Neuronal stem cell (in vitro differentiated cells): ENCODE results near the gene PC.

Source experiments
- DNase-seq: peaks from one replicate; pipeline ENCODE4 v3.0.0-alpha.2; 2013; ENCODE audit warnings: low spot score
- H2AFZ ChIP-seq: one replicate; pipeline ENCODE4 v1.6.1; 2013; ENCODE audit warnings: mild to moderate bottlenecking, low read length, inconsistent platforms
- H2AK5ac ChIP-seq: 2 replicates; pipeline ENCODE4 v1.6.1; 2013; ENCODE audit warnings: low read depth, mild to moderate bottlenecking, inconsistent platforms, low read length, moderate library complexity, mixed read lengths
- H2BK120ac ChIP-seq: 2 replicates; pipeline ENCODE4 v1.6.1; 2013; ENCODE audit warnings: low read depth, mild to moderate bottlenecking, inconsistent platforms, low read length, moderate library complexity, mixed read lengths
- H2BK12ac ChIP-seq: one replicate; pipeline ENCODE4 v1.6.1; 2013; ENCODE audit warnings: low read length, inconsistent platforms
- H2BK15ac ChIP-seq: 2 replicates; pipeline ENCODE4 v1.6.1; 2013; ENCODE audit warnings: mild to moderate bottlenecking, low read length, inconsistent platforms, mixed read lengths
- H2BK5ac ChIP-seq: one replicate; pipeline ENCODE4 v1.6.1; 2013; ENCODE audit warnings: inconsistent platforms, mild to moderate bottlenecking, low read length, moderate library complexity
- H3K14ac ChIP-seq: one replicate; pipeline ENCODE4 v1.6.1; 2013; ENCODE audit warnings: low read length, inconsistent platforms
- H3K18ac ChIP-seq: 2 replicates; pipeline ENCODE4 v1.6.1; 2013; ENCODE audit warnings: low read length, inconsistent platforms
- H3K23ac ChIP-seq: 2 replicates; pipeline ENCODE4 v1.6.1; 2013; ENCODE audit warnings: low read depth, mild to moderate bottlenecking, mixed read lengths, low read length, inconsistent platforms; ENCODE audit not compliant: poor library complexity
- H3K27ac ChIP-seq: replicated peaks from 3 replicates; pipeline ENCODE4 v1.5.1; 2013; ENCODE audit warnings: low read length, inconsistent platforms
- H3K27me3 ChIP-seq, 3 experiments: 2 replicates each; pipeline ENCODE4 v1.6.1; 2013; ENCODE audit warnings: low read length in 3 of 3, mild to moderate bottlenecking in 2 of 3, inconsistent platforms in 1 of 3, low read depth in 1 of 3, mixed read lengths in 1 of 3, moderate library complexity in 1 of 3; ENCODE audit not compliant: control insufficient read depth in 3 of 3, insufficient read depth in 3 of 3
- H3K36me3 ChIP-seq, 2 donors: replicated peaks in 1 of 2; 2 replicates each; pipeline ENCODE4 v1.6.1; 2013; ENCODE audit warnings: low read length in 2 of 2; ENCODE audit not compliant: control insufficient read depth in 2 of 2, insufficient read depth in 2 of 2
- H3K4ac ChIP-seq: 2 replicates; pipeline ENCODE4 v1.6.1; 2013; ENCODE audit warnings: inconsistent platforms, mild to moderate bottlenecking, low read length, moderate library complexity
- H3K4me1 ChIP-seq, 2 donors: 1 replicate in 1 of 2; 2 replicates in 1 of 2; pipeline ENCODE4 v1.6.1; 2013; ENCODE audit warnings: low read length in 2 of 2, low read depth in 1 of 2; ENCODE audit not compliant: control insufficient read depth in 2 of 2, insufficient read depth in 1 of 2
- H3K4me2 ChIP-seq: one replicate; pipeline ENCODE4 v1.6.1; 2013; ENCODE audit warnings: mild to moderate bottlenecking, low read length, inconsistent platforms; ENCODE audit not compliant: insufficient read depth, poor library complexity, severe bottlenecking
- H3K4me3 ChIP-seq, 2 donors: 2 replicates each; pipeline ENCODE4 v1.5.1; 2013; ENCODE audit warnings: low read length in 2 of 2, mild to moderate bottlenecking in 2 of 2, inconsistent platforms in 1 of 2, moderate library complexity in 1 of 2
- H3K79me1 ChIP-seq: one replicate; pipeline ENCODE4 v1.6.1; 2013; ENCODE audit warnings: low read depth, mild to moderate bottlenecking, inconsistent platforms, low read length, moderate library complexity
- H3K9ac ChIP-seq: one replicate; pipeline ENCODE4 v1.6.1; 2013; ENCODE audit warnings: mild to moderate bottlenecking, low read depth, low read length, inconsistent platforms; ENCODE audit not compliant: poor library complexity
- H3K9me3 ChIP-seq, 2 donors: replicated peaks in 1 of 2; 2 replicates each; pipeline versions ENCODE3 to v1.6.1; 2013; ENCODE audit warnings: low read length in 2 of 2, mild to moderate bottlenecking in 2 of 2, inconsistent platforms in 1 of 2, low read depth in 1 of 2, mixed read lengths in 1 of 2, moderate library complexity in 1 of 2; ENCODE audit not compliant: control insufficient read depth in 2 of 2, insufficient read depth in 1 of 2
- H4K8ac ChIP-seq: one replicate; pipeline ENCODE4 v1.6.1; 2013; ENCODE audit warnings: low read depth, mild to moderate bottlenecking, inconsistent platforms, low read length, moderate library complexity
- H4K91ac ChIP-seq: one replicate; pipeline ENCODE4 v1.6.1; 2013; ENCODE audit warnings: low read length, low read depth, mild to moderate bottlenecking, inconsistent platforms; ENCODE audit not compliant: poor library complexity
- whole genome bisulfite sequencing, 2 donors: extraction: QIAGEN DNeasy Blood & Tissue Kit; methylation state at CpG; one replicate each; pipeline ENCODE4 v1.1.7; 2013; ENCODE audit warnings: missing lambda C conversion rate in 2 of 2, mixed read lengths in 1 of 2; ENCODE audit not compliant: insufficient read length in 2 of 2, insufficient replicate concordance in 1 of 2; ENCODE audit errors: extremely low coverage in 2 of 2; 5-methylcytosine and 5-hydroxymethylcytosine counted together

Gene PC

GRCh38 chr11:66856496-66857233, 101.5 kb downstream of the PC start, which contains the start of gene LRFN4:
Gene LRFN4, plus strand, starts transcription at chr11:66857064. Its CDS starts 681 bp downstream, at chr11:66857745.
- peaks cover 8% of the 10 kb centered on the region for H3K79me1 ChIP-seq
- peak within 1 kb of the TSS; percentile 99 for H3K4me2 ChIP-seq
- H3K9ac ChIP-seq, result peak within 1 kb of the TSS; percentile 93
- H4K8ac ChIP-seq, result peak within 1 kb of the TSS; percentile 33
- H3K4me1 ChIP-seq, result peaks cover 4 to 14% of the 10 kb centered on the region in 2 donors
- whole genome bisulfite sequencing, 2 donors, result no CpG with 5 or more reads among the region's 103 CpGs
- H2BK15ac ChIP-seq, result peak within 1 kb of the TSS; percentile 34
- H2AK5ac ChIP-seq, result peak within 1 kb of the TSS; percentile 90
- no peaks in the 10 kb centered on the region for H3K27me3 ChIP-seq
- peak within 1 kb of the TSS; percentile 75 for H2BK5ac ChIP-seq
- peak within 1 kb of the TSS; percentile 38 for H4K91ac ChIP-seq
- DNase-seq, result no peak
- peaks cover 0 to 14% of the 10 kb centered on the region in 2 donors for H3K36me3 ChIP-seq
- H2BK120ac ChIP-seq, result peak within 1 kb of the TSS; percentile 35
- peak within 1 kb of the TSS; percentile 70 for H3K27ac ChIP-seq
- H3K4ac ChIP-seq, result no peak within 1 kb of the TSS
- H3K18ac ChIP-seq, result peak within 1 kb of the TSS; percentile 99
- H3K14ac ChIP-seq, result peak within 1 kb of the TSS; percentile 71
- H2BK12ac ChIP-seq, result peak within 1 kb of the TSS; percentile 4
- peak within 1 kb of the TSS; percentile 99 for H2AFZ ChIP-seq
- H3K4me3 ChIP-seq, result peak within 1 kb of the TSS; percentile 97 to 98
- H3K9me3 ChIP-seq, result no peaks in the 10 kb centered on the region
- peak within 1 kb of the TSS; percentile 91 for H3K23ac ChIP-seq

- WGBS, 2 donors, result no CpG with 5 or more reads among the region's 51 CpGs
- H3K4ac ChIP-seq, result no peak overlapping the region
- peak; percentile 90 for DNase-seq
- peak overlapping the region; percentile 86 for H2AK5ac ChIP-seq
- H4K8ac ChIP-seq, result peak overlapping the region; percentile 33
- H3K27me3 ChIP-seq, result no peaks in the 10 kb centered on the region
- H3K4me1 ChIP-seq, result peaks cover 4 to 14% of the 10 kb centered on the region in 2 donors
- H3K4me2 ChIP-seq, result peak overlapping the region; percentile 99
- H3K18ac ChIP-seq, result peak overlapping the region; percentile 90
- H2BK5ac ChIP-seq, result peak overlapping the region; percentile 75
- H2BK15ac ChIP-seq, result peak overlapping the region; percentile 34
- peak overlapping the region; percentile 90 for H3K9ac ChIP-seq
- H3K79me1 ChIP-seq, result peaks cover 9% of the 10 kb centered on the region
- H3K36me3 ChIP-seq, result peaks cover 0 to 14% of the 10 kb centered on the region in 2 donors
- peak overlapping the region; percentile 57 for H3K27ac ChIP-seq
- peak overlapping the region; percentile 35 for H2BK120ac ChIP-seq
- peak overlapping the region; percentile 97 to 98 for H3K4me3 ChIP-seq
- peak overlapping the region; percentile 22 for H3K14ac ChIP-seq
- no peaks in the 10 kb centered on the region for H3K9me3 ChIP-seq
- H2AFZ ChIP-seq, result peak overlapping the region; percentile 99
- H2BK12ac ChIP-seq, result peak overlapping the region; percentile 4
- H3K23ac ChIP-seq, result peak overlapping the region; percentile 85
- H4K91ac ChIP-seq, result peak overlapping the region; percentile 38
Observed at GRCh38 chr11:66855574-66856495, 102.3 kb downstream of the PC start.

- WGBS, 2 donors, result no CpG with 5 or more reads among the region's 15 CpGs
- no peak overlapping the region for H3K4me2 ChIP-seq
- H3K18ac ChIP-seq, result peak overlapping the region; percentile 59
Observed at GRCh38 chr11:66854729-66855211, 103.4 kb downstream of the PC start.

More at GRCh38 chr11:66854729-66855211, 103.4 kb downstream of the PC start:
- H3K79me1 ChIP-seq, result peaks cover 11% of the 10 kb centered on the region
- no peak for DNase-seq
- H3K4me1 ChIP-seq, result peaks cover 4 to 14% of the 10 kb centered on the region in 2 donors
- H3K27me3 ChIP-seq, result no peaks in the 10 kb centered on the region
- H2BK120ac ChIP-seq, result peak overlapping the region; percentile 10
- no peak overlapping the region for H4K8ac ChIP-seq
- H3K4me3 ChIP-seq, result no peak overlapping the region
- H2BK5ac ChIP-seq, result no peak overlapping the region
- H2BK12ac ChIP-seq, result peak overlapping the region; percentile 97
- no peak overlapping the region for H3K14ac ChIP-seq
- H3K4ac ChIP-seq, result no peak overlapping the region
- no peaks in the 10 kb centered on the region for H3K9me3 ChIP-seq
- no peak overlapping the region for H3K27ac ChIP-seq
- no peak overlapping the region for H4K91ac ChIP-seq
- peak overlapping the region; percentile 73 for H3K23ac ChIP-seq
- peaks cover 0 to 15% of the 10 kb centered on the region in 2 donors for H3K36me3 ChIP-seq
- no peak overlapping the region for H3K9ac ChIP-seq
- peak overlapping the region; percentile 34 for H2BK15ac ChIP-seq
- H2AFZ ChIP-seq, result no peak overlapping the region
- peak overlapping the region; percentile 64 for H2AK5ac ChIP-seq
